Smooth muscle cell (in vitro differentiated cells): ENCODE data around the gene IL31. TPM values are rescaled to one million over a fixed set of nuclear protein-coding genes. Genes with fewer than 3 reads are reported as not detected.

Experiments
- DNase-seq: peaks from one replicate; lab custom pipeline; 2025; ENCODE audit not compliant: unreplicated experiment; lab: John Stamatoyannopoulos, UW
- H2AFZ ChIP-seq: fragments of 200-600 bp; sonication (generic); 2 replicates; pipeline ENCODE4 v1.6.0; 2016; ENCODE audit warnings: antibody characterized with exemption, low read depth, mild to moderate bottlenecking
- H3F3A ChIP-seq: fragments of 200-600 bp; sonication (generic); 2 replicates; pipeline ENCODE4 v1.6.0; 2017; ENCODE audit warnings: antibody characterized with exemption, low read depth
- H3K27ac ChIP-seq: fragments of 200-600 bp; sonication (generic); 2 replicates; pipeline ENCODE4 v1.5.1; 2016; ENCODE audit warnings: low read depth, mild to moderate bottlenecking
- H3K27me3 ChIP-seq: fragments of 200-600 bp; sonication (generic); 2 replicates; pipeline ENCODE4 v1.6.1; 2016; ENCODE audit warnings: low read depth, mild to moderate bottlenecking
- H3K36me3 ChIP-seq: fragments of 200-600 bp; sonication (generic); 2 replicates; pipeline ENCODE4 v1.5.1; 2016; ENCODE audit warnings: low read depth
- H3K4me1 ChIP-seq: fragments of 200-600 bp; sonication (generic); 2 replicates; pipeline ENCODE4 v1.5.1; 2016; ENCODE audit warnings: low read depth
- H3K4me2 ChIP-seq: fragments of 200-600 bp; sonication (generic); 2 replicates; pipeline ENCODE4 v1.6.0; 2016; ENCODE audit warnings: mild to moderate bottlenecking
- H3K4me3 ChIP-seq: fragments of 200-600 bp; sonication (generic); 2 replicates; pipeline ENCODE4 v1.5.1; 2016; ENCODE audit warnings: mild to moderate bottlenecking
- H3K79me2 ChIP-seq: fragments of 200-600 bp; sonication (generic); 2 replicates; pipeline ENCODE4 v1.6.0; 2016; ENCODE audit warnings: low read depth, mild to moderate bottlenecking
- H3K9ac ChIP-seq: fragments of 200-600 bp; sonication (generic); 2 replicates; pipeline ENCODE4 v1.6.0; 2016; ENCODE audit warnings: low read depth
- H3K9me3 ChIP-seq: fragments of 200-600 bp; sonication (generic); replicated peaks from 2 replicates; pipeline ENCODE4 v1.5.1; 2016; ENCODE audit warnings: low read depth
- H4K20me1 ChIP-seq: fragments of 200-600 bp; sonication (generic); 2 replicates; pipeline ENCODE4 v1.6.0; 2016; ENCODE audit warnings: low read depth
- CTCF ChIP-seq: fragments of 200-600 bp; sonication (generic); IDR thresholded peaks from 2 replicates; pipeline ENCODE4 v1.5.1; 2017; ENCODE audit warnings: borderline replicate concordance, mild to moderate bottlenecking, antibody characterized with exemption; ENCODE audit not compliant: insufficient read depth, poor library complexity, severe bottlenecking
- WGBS: methylation state at CpG from one replicate; pipeline ENCODE4 v1.1.7; 2016; ENCODE audit warnings: low lambda C conversion rate; 5-methylcytosine and 5-hydroxymethylcytosine counted together
- polyA plus RNA-seq: library from polyadenylated mRNA; unstranded; fragments of >200 nt; fragmentation: Nextera tagmentation; extraction: Ambion mirVana; gene quantifications from 2 replicates; pipeline ENCODE4 v1.2.1, GENCODE V29; 2016
- small RNA-seq: library from RNA; depleted of rRNA; stranded (forward); fragments of <200 nt; gene quantifications from one replicate; pipeline ENCODE3, GENCODE V24; 2014
- total RNA-seq: library from RNA; depleted of rRNA; stranded (reverse); fragments of >200 nt; gene quantifications from 2 replicates; pipeline ENCODE4 v1.2.3, GENCODE V29; 2014

Gene IL31
- total and polyA plus RNA-seq, 2 experiments from 2014 or later: not detected

- DNase-seq: no peak
- Histone ChIP-seq H3F3A (no peaks in the 10 kb centered on the region), H3K4me2 (no peak overlapping the region), H3K9me3 (no peaks in the 10 kb centered on the region), H3K9ac (no peak overlapping the region), H3K27ac (no peak overlapping the region), H3K4me3 (no peak overlapping the region), H4K20me1 (peaks cover 78% of the 10 kb centered on the region), H3K36me3 (no peaks in the 10 kb centered on the region), H3K79me2 (peaks cover 41% of the 10 kb centered on the region), H3K27me3 (no peaks in the 10 kb centered on the region), H3K4me1 (peaks cover 6% of the 10 kb centered on the region), H2AFZ (no peak overlapping the region)
- TF ChIP-seq CTCF: no peak
- 96% methylated on average over 10 of the region's 14 CpGs for WGBS
Measured at GRCh38 chr12:122124370-122124769, 49.7 kb downstream of the IL31 start.

- TF ChIP-seq CTCF: no peak
- H3K4me3 ChIP-seq: no peak overlapping the region
- H3K9me3 ChIP-seq: no peaks in the 10 kb centered on the region
- H3K27me3 ChIP-seq: no peaks in the 10 kb centered on the region
- no peak overlapping the region for H3K9ac ChIP-seq
- H4K20me1 ChIP-seq: peaks cover 78% of the 10 kb centered on the region
- H3F3A ChIP-seq: no peaks in the 10 kb centered on the region
- H3K27ac ChIP-seq: no peak overlapping the region
- H3K4me1 ChIP-seq: peaks cover 6% of the 10 kb centered on the region
- H3K79me2 ChIP-seq: peaks cover 41% of the 10 kb centered on the region
- H3K36me3 ChIP-seq: no peaks in the 10 kb centered on the region
- 91% methylated on average over 6 of the region's 9 CpGs for WGBS
- no peak overlapping the region for H2AFZ ChIP-seq
- no peak overlapping the region for H3K4me2 ChIP-seq
- DNase-seq: no peak
Measured at GRCh38 chr12:122123761-122124145, 50.3 kb downstream of the IL31 start.

GRCh38 chr12:122123051-122123760, 50.8 kb downstream of the IL31 start:
- Histone ChIP-seq H2AFZ (no peak overlapping the region), H3K4me2 (peak overlapping the region; percentile 83), H3K4me1 (peaks cover 6% of the 10 kb centered on the region), H3K4me3 (no peak overlapping the region), H3K9me3 (no peaks in the 10 kb centered on the region), H3F3A (no peaks in the 10 kb centered on the region), H3K79me2 (peaks cover 41% of the 10 kb centered on the region), H3K9ac (no peak overlapping the region), H3K27me3 (no peaks in the 10 kb centered on the region), H4K20me1 (peaks cover 82% of the 10 kb centered on the region), H3K36me3 (no peaks in the 10 kb centered on the region), H3K27ac (no peak overlapping the region)
- DNase-seq: peak; percentile 38
- 28% methylated on average over 22 of the region's 22 CpGs for WGBS
- peak; percentile 84 for TF ChIP-seq CTCF

Small RNA genes lying within 50 kb of the gene (small RNA-seq; reads per million reads assigned to genes)
- 1.9 reads per million, percentile 43 among the genes with 10 or more reads in this experiment for gene DIABLO

Other genes with a start within 250 kb of the IL31 start
- 2.7 and 4.3 TPM in 2 replicates for gene BCL7A, start 152.3 kb downstream of the IL31 start, total RNA-seq
- gene BCL7A, start 152.3 kb downstream of the IL31 start, polyA plus RNA-seq: 3.0 and 5.7 TPM in 2 replicates
- gene MLXIP, start 95.5 kb downstream of the IL31 start, total RNA-seq: 7.6 and 11.8 TPM in 2 replicates
- gene MLXIP, start 95.5 kb downstream of the IL31 start, polyA plus RNA-seq: 15.3 and 24.7 TPM in 2 replicates
- gene LRRC43, start 8.9 kb upstream of the IL31 start, total RNA-seq: 1.3 TPM in 1 of 2 replicates, not detected in the other
- gene LRRC43, start 8.9 kb upstream of the IL31 start, polyA plus RNA-seq: 0.38 and 0.77 TPM in 2 replicates
- not detected in 2 replicates for gene B3GNT4, start 29.5 kb upstream of the IL31 start, total RNA-seq
- gene B3GNT4, start 29.5 kb upstream of the IL31 start, polyA plus RNA-seq: 0.93 and 3.2 TPM in 2 replicates
- gene DIABLO, start 51.8 kb upstream of the IL31 start, total RNA-seq: 68.8 and 72.4 TPM in 2 replicates
- 76.2 and 82.6 TPM in 2 replicates for gene DIABLO, start 51.8 kb upstream of the IL31 start, polyA plus RNA-seq
- 16.9 and 29.2 TPM in 2 replicates for gene VPS33A, start 92.3 kb upstream of the IL31 start, total RNA-seq
- gene VPS33A, start 92.3 kb upstream of the IL31 start, polyA plus RNA-seq: 23.5 and 28.5 TPM in 2 replicates
- gene CLIP1, start 248.4 kb upstream of the IL31 start, total RNA-seq: 40.4 and 42.2 TPM in 2 replicates
- gene CLIP1, start 248.4 kb upstream of the IL31 start, polyA plus RNA-seq: 15.3 and 24.0 TPM in 2 replicates